ENCODE results near the gene MYLK2.

DNA sequence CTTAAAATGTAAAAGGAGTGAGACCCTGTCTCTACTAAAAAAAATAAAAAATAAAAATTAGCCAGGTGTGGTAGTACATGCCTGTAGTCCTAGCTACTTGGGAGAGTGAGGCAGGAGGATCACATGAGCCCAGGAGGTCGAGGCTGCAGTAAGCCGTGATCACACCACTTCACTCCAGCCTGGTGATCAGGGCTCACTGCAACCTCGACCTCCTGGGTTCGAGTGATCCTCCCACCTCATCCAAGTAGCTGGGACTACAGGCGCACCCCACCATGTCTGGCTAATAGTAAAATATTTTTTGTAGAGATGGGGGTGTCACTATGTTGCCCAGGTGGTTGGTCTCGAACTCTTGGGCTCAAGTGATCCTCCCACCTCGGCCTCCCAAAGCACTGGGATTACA, 34.3 kb downstream of the MYLK2 start:
- TF ChIP-seq, protein P1, sequence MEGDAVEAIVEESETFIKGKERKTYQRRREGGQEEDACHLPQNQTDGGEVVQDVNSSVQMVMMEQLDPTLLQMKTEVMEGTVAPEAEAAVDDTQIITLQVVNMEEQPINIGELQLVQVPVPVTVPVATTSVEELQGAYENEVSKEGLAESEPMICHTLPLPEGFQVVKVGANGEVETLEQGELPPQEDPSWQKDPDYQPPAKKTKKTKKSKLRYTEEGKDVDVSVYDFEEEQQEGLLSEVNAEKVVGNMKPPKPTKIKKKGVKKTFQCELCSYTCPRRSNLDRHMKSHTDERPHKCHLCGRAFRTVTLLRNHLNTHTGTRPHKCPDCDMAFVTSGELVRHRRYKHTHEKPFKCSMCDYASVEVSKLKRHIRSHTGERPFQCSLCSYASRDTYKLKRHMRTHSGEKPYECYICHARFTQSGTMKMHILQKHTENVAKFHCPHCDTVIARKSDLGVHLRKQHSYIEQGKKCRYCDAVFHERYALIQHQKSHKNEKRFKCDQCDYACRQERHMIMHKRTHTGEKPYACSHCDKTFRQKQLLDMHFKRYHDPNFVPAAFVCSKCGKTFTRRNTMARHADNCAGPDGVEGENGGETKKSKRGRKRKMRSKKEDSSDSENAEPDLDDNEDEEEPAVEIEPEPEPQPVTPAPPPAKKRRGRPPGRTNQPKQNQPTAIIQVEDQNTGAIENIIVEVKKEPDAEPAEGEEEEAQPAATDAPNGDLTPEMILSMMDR (IDR thresholded peaks at IDR 0.05; ENCODE audit: poor library complexity, severe bottlenecking), result no peak
- TF ChIP-seq MXI1 (conservative IDR thresholded peaks at IDR 0.05; ENCODE audit: poor library complexity, severe bottlenecking) (no peak), EZH2 (IDR thresholded peaks at IDR 0.05; ENCODE audit: borderline replicate concordance, insufficient read depth, low read length, poor library complexity, severe bottlenecking) (no peak), TAF1 (IDR thresholded peaks at IDR 0.05; ENCODE audit: low read depth) (no peak), RAD21 (conservative IDR thresholded peaks at IDR 0.05) (no peak), EP300 (conservative IDR thresholded peaks at IDR 0.05; ENCODE audit: poor library complexity, severe bottlenecking) (no peak), POLR2AphosphoS5 (IDR thresholded peaks at IDR 0.05) (no peak), SMC3 (conservative IDR thresholded peaks at IDR 0.05; ENCODE audit: poor library complexity) (no peak)

Data from neural cell (in vitro differentiated cells).